Measurements from ENCODE around the gene FAM117B.
"Not testable (repeated sequence)": the region's sequence is repeated elsewhere in the genome, so short reads cannot be mapped to it uniquely, and the experiment has no call there.

The FAM117B gene

GRCh38 chr2:202639231-202639630 is 4.5 kb downstream of the FAM117B start:
- Histone ChIP-seq H3K9ac (ENCODE audit: low read depth, low read length) (no peak overlapping the region), H3K4me3 (ENCODE audit: low read depth, low read length) (no peak overlapping the region), H3K27me3 (ENCODE audit: control insufficient read depth, insufficient read depth, low read length) (no peaks in the 10 kb centered on the region), H3K27ac (ENCODE audit: low read depth, low read length) (no peak overlapping the region), H3K36me3 (ENCODE audit: control insufficient read depth, insufficient read depth, low read length) (no peaks in the 10 kb centered on the region), H3K9me3 (ENCODE audit: control insufficient read depth, insufficient read depth, low read length) (no peaks in the 10 kb centered on the region), H3K4me1 (ENCODE audit: control insufficient read depth, insufficient read depth, low read length) (peaks cover 13% of the 10 kb centered on the region)

DNA sequence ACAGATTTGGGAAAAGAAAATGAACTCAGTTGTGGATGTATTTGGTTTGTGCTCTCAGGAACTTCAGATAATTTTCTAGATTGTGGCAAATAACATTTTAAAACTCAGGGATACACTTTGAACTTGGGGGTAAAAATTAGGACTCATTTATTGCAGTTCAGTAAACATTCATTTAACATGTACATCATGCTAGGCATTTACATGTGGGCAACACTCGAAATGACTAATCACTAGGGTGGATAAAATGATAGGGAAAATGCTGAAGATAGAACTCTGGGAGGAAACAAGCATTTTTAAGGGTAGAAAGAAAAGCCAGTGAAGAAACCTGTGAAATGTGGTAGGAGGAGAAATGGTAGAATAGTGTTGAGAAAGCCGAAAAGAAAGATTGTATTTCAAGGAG is 7.8 kb downstream of the FAM117B start:
- Histone ChIP-seq H3K9ac (ENCODE audit: low read depth, low read length) (no peak overlapping the region), H3K36me3 (ENCODE audit: control insufficient read depth, insufficient read depth, low read length) (no peaks in the 10 kb centered on the region), H3K27ac (ENCODE audit: low read depth, low read length) (no peak overlapping the region), H3K4me1 (ENCODE audit: control insufficient read depth, insufficient read depth, low read length) (peaks cover 9% of the 10 kb centered on the region), H3K9me3 (ENCODE audit: control insufficient read depth, insufficient read depth, low read length) (no peaks in the 10 kb centered on the region), H3K27me3 (ENCODE audit: control insufficient read depth, insufficient read depth, low read length) (no peaks in the 10 kb centered on the region), H3K4me3 (ENCODE audit: low read depth, low read length) (no peak overlapping the region)

DNA sequence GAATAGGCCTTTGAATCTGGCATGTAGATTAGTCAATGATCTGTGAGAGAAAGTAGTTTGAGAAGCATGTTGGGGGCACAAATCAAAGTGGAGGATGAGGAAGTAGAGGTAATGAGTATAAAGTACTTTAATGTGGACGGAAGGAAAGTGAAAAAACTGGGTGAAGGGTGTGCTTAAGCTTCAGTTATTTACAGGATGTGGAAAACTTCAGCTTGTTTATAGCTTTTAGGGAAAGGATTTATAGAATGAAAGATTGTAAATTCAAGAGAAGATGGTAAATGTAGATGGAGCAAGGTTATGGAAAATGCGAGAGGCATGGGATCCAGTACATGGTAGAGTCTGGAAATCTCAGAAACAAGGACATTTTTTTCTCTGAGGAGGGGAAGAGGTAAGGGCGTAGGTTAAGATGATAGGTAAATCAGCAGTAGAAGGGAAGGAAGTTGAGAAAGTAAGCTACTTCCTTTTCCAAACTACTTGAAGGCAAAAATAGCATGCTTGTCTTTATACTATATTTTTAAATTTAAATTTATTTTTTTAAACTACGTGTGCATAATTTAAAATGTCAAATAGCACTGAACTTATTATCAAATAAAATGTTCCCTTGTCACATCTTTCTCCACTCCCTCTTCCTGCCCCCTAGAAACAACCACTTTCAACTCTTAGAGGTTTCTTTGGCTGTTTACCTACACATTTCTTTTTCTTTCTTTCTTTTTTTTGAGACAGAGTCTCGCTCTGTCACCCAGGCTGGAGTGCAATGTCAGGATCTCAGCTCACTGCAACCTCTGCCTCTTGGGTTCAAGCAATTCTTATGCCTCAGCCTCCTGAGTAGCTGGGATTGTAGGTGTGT is 8.5 kb downstream of the FAM117B start:
- no peak overlapping the region for H3K27ac ChIP-seq (ENCODE audit: low read depth, low read length)
- H3K9ac ChIP-seq (ENCODE audit: low read depth, low read length): no peak overlapping the region

DNA sequence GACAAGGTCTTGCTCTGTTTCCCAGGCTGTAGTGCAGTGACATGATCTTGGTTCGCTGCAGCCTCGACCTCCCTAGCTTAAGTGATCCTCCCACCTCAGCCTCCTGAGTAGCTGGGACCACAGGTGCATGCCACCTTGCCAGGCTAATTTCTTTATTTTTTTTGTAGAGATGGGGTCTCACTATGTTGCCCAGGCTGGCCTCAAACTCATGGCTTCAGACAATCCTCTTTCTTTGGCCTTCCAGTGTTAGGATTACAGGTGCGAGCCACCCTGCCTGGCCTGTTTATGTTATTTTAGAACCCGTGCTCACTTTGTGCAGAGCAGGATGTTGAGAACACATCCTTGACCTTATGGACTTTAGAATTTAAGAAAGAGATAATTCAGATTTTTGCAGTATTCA is 17.4 kb downstream of the FAM117B start:
- no peak overlapping the region for H3K27ac ChIP-seq (ENCODE audit: low read depth, low read length)
- H3K9ac ChIP-seq (ENCODE audit: low read depth, low read length): no peak overlapping the region
- H3K36me3 ChIP-seq (ENCODE audit: control insufficient read depth, insufficient read depth, low read length): no peaks in the 10 kb centered on the region
- no peaks in the 10 kb centered on the region; the same call in 1 of the 2 replicates for H3K4me1 ChIP-seq (ENCODE audit: control insufficient read depth, insufficient read depth, low read length)
- no peaks in the 10 kb centered on the region for H3K27me3 ChIP-seq (ENCODE audit: control insufficient read depth, insufficient read depth, low read length)
- H3K4me3 ChIP-seq (ENCODE audit: low read depth, low read length): no peak overlapping the region
- no peaks in the 10 kb centered on the region for H3K9me3 ChIP-seq (ENCODE audit: control insufficient read depth, insufficient read depth, low read length)

More for the DNA sequence above, 8.5 kb downstream of the FAM117B start:
- H3K27me3 ChIP-seq (ENCODE audit: control insufficient read depth, insufficient read depth, low read length): no peaks in the 10 kb centered on the region
- no peak overlapping the region for H3K4me3 ChIP-seq (ENCODE audit: low read depth, low read length)
- no peaks in the 10 kb centered on the region for H3K36me3 ChIP-seq (ENCODE audit: control insufficient read depth, insufficient read depth, low read length)
- H3K9me3 ChIP-seq (ENCODE audit: control insufficient read depth, insufficient read depth, low read length): no peaks in the 10 kb centered on the region
- peaks cover 9% of the 10 kb centered on the region for H3K4me1 ChIP-seq (ENCODE audit: control insufficient read depth, insufficient read depth, low read length)

DNA sequence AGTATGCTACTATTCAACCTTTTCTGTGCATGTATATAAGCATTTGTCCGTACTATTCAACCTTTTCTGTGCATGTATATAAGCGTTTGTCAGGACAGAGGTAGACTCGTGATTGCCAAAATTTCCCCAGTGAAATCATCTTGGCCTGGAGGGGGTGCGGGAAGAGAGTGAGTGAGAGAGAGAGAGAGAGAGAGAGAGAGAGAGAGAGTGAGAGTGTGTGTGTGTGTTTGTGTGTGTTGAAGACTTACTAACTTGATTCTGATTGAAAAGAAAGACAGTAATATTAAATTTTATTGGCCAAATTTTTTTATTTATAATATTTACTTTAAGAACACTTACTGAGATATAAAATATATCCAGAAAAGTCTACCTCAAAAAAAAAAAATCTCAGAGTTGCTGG is 19.1 kb downstream of the FAM117B start:
- Histone ChIP-seq H3K27ac (ENCODE audit: low read depth, low read length) (no peak overlapping the region), H3K36me3 (ENCODE audit: control insufficient read depth, insufficient read depth, low read length) (no peaks in the 10 kb centered on the region), H3K4me3 (ENCODE audit: low read depth, low read length) (no peak overlapping the region), H3K9ac (ENCODE audit: low read depth, low read length) (no peak overlapping the region), H3K27me3 (ENCODE audit: control insufficient read depth, insufficient read depth, low read length) (no peaks in the 10 kb centered on the region), H3K4me1 (ENCODE audit: control insufficient read depth, insufficient read depth, low read length) (no peaks in the 10 kb centered on the region), H3K9me3 (ENCODE audit: control insufficient read depth, insufficient read depth, low read length) (no peaks in the 10 kb centered on the region)

GRCh38 chr2:202657876-202658275 is 23.1 kb downstream of the FAM117B start:
- Histone ChIP-seq H3K9me3 (ENCODE audit: control insufficient read depth, insufficient read depth, low read length) (no peaks in the 10 kb centered on the region), H3K4me3 (ENCODE audit: low read depth, low read length) (no peak overlapping the region), H3K36me3 (ENCODE audit: control insufficient read depth, insufficient read depth, low read length) (no peaks in the 10 kb centered on the region), H3K27ac (ENCODE audit: low read depth, low read length) (no peak overlapping the region), H3K4me1 (ENCODE audit: control insufficient read depth, insufficient read depth, low read length) (no peaks in the 10 kb centered on the region), H3K27me3 (ENCODE audit: control insufficient read depth, insufficient read depth, low read length) (no peaks in the 10 kb centered on the region), H3K9ac (ENCODE audit: low read depth, low read length) (no peak overlapping the region)

GRCh38 chr2:202660796-202661195 is 26.0 kb downstream of the FAM117B start:
- no peaks in the 10 kb centered on the region for H3K36me3 ChIP-seq (ENCODE audit: control insufficient read depth, insufficient read depth, low read length)
- no peak overlapping the region for H3K27ac ChIP-seq (ENCODE audit: low read depth, low read length)
- H3K27me3 ChIP-seq (ENCODE audit: control insufficient read depth, insufficient read depth, low read length): no peaks in the 10 kb centered on the region
- no peaks in the 10 kb centered on the region for H3K9me3 ChIP-seq (ENCODE audit: control insufficient read depth, insufficient read depth, low read length)
- H3K4me3 ChIP-seq (ENCODE audit: low read depth, low read length): no peak overlapping the region
- no peak overlapping the region for H3K9ac ChIP-seq (ENCODE audit: low read depth, low read length)
- H3K4me1 ChIP-seq (ENCODE audit: control insufficient read depth, insufficient read depth, low read length): no peaks in the 10 kb centered on the region

DNA sequence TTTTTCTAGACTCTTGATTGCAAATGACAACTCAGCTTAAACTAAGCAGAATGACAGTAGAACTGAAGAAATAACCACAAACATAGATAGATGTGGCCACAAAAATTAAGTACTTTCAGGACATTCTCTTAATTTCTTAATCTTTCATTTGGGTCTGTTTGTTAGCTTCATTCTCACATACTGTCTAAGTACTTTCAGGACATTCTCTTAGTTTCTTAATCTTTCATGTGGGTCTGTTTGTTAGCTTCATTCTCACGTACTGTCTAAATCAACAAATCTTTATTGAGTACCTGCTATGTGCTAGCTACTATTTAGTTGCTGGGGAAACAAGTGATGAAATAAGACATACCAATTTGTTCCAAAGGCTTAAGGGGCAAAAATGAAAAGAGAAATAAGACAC is 35.1 kb downstream of the FAM117B start:
- no peaks in the 10 kb centered on the region for H3K27me3 ChIP-seq (ENCODE audit: control insufficient read depth, insufficient read depth, low read length)
- H3K27ac ChIP-seq (ENCODE audit: low read depth, low read length): no peak overlapping the region
- H3K9ac ChIP-seq (ENCODE audit: low read depth, low read length): no peak overlapping the region
- no peaks in the 10 kb centered on the region for H3K36me3 ChIP-seq (ENCODE audit: control insufficient read depth, insufficient read depth, low read length)
- H3K4me1 ChIP-seq (ENCODE audit: control insufficient read depth, insufficient read depth, low read length): no peaks in the 10 kb centered on the region
- H3K4me3 ChIP-seq (ENCODE audit: low read depth, low read length): no peak overlapping the region
- no peaks in the 10 kb centered on the region for H3K9me3 ChIP-seq (ENCODE audit: control insufficient read depth, insufficient read depth, low read length)

DNA sequence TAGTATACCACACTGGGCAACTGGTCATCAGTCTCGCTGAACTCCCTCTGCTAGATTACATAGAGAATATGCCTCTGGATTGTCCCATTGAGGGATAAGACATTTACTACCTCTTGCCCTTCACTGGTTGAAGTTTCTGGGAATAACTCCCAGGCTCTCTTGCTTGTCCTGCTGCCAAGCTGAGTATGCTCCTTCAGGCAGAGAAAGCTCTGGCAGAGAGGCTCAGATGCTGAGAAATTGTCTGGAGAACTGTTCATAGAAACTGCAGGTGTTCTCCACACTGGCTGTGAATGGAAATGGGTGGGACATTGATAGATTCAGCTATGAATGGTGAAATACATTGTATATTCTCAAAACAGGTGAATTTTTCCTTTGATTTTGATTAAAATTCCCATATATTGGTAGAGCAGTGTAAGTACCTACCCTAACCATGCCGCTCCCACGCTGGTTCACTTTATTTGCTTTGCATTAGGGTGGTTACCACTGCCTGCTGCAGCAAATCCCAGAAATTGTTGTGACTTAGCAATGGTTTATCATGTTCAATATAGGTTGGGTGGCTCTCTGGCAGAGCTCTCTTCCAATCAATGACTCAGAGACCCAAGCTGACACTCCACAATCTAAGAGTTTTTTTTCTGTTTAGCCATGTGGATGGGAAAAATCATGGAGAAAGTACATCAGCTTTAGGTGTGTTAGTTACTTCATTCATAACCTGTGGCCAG is 36.7 kb downstream of the FAM117B start:
- no peaks in the 10 kb centered on the region for H3K36me3 ChIP-seq (ENCODE audit: control insufficient read depth, insufficient read depth, low read length)
- H3K4me1 ChIP-seq (ENCODE audit: control insufficient read depth, insufficient read depth, low read length): no peaks in the 10 kb centered on the region
- H3K27ac ChIP-seq (ENCODE audit: low read depth, low read length): no peak overlapping the region
- no peak overlapping the region for H3K4me3 ChIP-seq (ENCODE audit: low read depth, low read length)
- H3K9me3 ChIP-seq (ENCODE audit: control insufficient read depth, insufficient read depth, low read length): no peaks in the 10 kb centered on the region
- no peaks in the 10 kb centered on the region for H3K27me3 ChIP-seq (ENCODE audit: control insufficient read depth, insufficient read depth, low read length)
- H3K9ac ChIP-seq (ENCODE audit: low read depth, low read length): no peak overlapping the region

DNA sequence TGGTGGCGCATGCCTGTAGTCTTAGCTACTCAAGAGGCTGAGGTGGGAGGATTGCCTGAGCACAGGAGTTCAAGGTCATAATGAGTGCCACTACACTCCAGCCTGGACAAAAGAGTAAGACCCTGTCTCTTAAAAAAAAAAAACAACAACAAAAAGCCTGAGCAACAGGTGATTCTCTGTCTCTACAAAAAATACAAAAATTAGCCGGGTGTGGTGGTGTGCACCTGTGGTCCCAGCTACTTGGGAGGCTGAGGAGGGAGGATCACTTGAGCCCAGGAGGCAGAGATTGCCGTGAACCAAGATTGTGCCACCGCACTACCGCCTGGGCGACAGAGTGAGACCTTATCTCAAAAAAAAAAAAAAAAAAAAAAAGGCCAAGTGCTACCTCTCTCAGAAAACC is 40.3 kb downstream of the FAM117B start:
- not testable (repeated sequence) for H3K9ac ChIP-seq (ENCODE audit: low read depth, low read length); H3K4me1 ChIP-seq (ENCODE audit: control insufficient read depth, insufficient read depth, low read length); H3K9me3 ChIP-seq (ENCODE audit: control insufficient read depth, insufficient read depth, low read length); H3K4me3 ChIP-seq (ENCODE audit: low read depth, low read length); H3K27me3 ChIP-seq (ENCODE audit: control insufficient read depth, insufficient read depth, low read length); H3K36me3 ChIP-seq (ENCODE audit: control insufficient read depth, insufficient read depth, low read length); H3K27ac ChIP-seq (ENCODE audit: low read depth, low read length)

DNA sequence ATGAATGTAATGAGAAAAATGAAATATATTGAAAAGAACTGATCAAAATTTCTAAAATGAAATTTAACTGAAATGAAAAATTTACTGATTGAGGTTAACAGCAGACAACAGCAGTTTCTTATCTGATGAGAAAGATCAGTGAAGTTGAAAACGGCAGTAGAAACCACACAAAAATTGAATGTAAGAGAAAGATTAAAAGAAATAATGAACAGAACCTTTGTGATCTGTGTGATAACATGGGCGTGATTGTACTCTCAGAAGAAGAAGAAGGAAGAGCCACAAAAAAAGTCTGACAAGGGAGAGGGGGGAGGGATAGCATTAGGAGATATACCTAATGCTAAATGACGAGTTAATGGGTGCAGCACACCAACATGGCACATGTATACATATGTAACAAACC is 45.2 kb downstream of the FAM117B start:
- no peaks in the 10 kb centered on the region for H3K36me3 ChIP-seq (ENCODE audit: control insufficient read depth, insufficient read depth, low read length)
- H3K27me3 ChIP-seq (ENCODE audit: control insufficient read depth, insufficient read depth, low read length): no peaks in the 10 kb centered on the region
- no peak overlapping the region for H3K27ac ChIP-seq (ENCODE audit: low read depth, low read length)
- H3K9me3 ChIP-seq (ENCODE audit: control insufficient read depth, insufficient read depth, low read length): no peaks in the 10 kb centered on the region
- H3K9ac ChIP-seq (ENCODE audit: low read depth, low read length): no peak overlapping the region
- H3K4me1 ChIP-seq (ENCODE audit: control insufficient read depth, insufficient read depth, low read length): peaks cover 11% of the 10 kb centered on the region
- H3K4me3 ChIP-seq (ENCODE audit: low read depth, low read length): no peak overlapping the region

Measured in HUES48 (cell line).